Vagina (tissue), 2 donors: ENCODE measurements around the gene ACTN3. TPM values are rescaled to one million over a fixed set of nuclear protein-coding genes. Genes with fewer than 3 reads are reported as not detected.
"Not testable (repeated sequence)": the region's sequence is repeated elsewhere in the genome, so short reads cannot be mapped to it uniquely, and the experiment has no call there.

ENCODE experiments used
- DNase-seq, 2 donors: peaks; one replicate each; pipeline ENCODE4 v3.0.0-alpha.2; 2017; ENCODE audit errors: extremely low spot score in 2 of 2
- H3K27ac ChIP-seq: fragments of 200-600 bp; sonication (generic); one replicate; pipeline ENCODE4 v1.5.1; 2019
- H3K27me3 ChIP-seq: fragments of 200-600 bp; sonication (generic); one replicate; pipeline ENCODE4 v1.5.1; 2019
- H3K36me3 ChIP-seq, 2 donors: fragments of 200-600 bp; sonication (generic); one replicate each; pipeline ENCODE4 v1.5.1; 2017 to 2019
- H3K4me1 ChIP-seq: fragments of 200-600 bp; sonication (generic); one replicate; pipeline ENCODE4 v1.5.1; 2019
- H3K4me3 ChIP-seq, 2 donors: fragments of 200-600 bp; sonication (generic); 1 replicate in 1 of 2; 2 replicates in 1 of 2; pipeline ENCODE4 v1.5.1; 2016 to 2019
- H3K9me3 ChIP-seq: fragments of 200-600 bp; sonication (generic); one replicate; pipeline ENCODE4 v1.5.1; 2019
- POLR2A ChIP-seq, 2 donors: fragments of 450-650 bp; IDR thresholded peaks; one replicate each; pipeline ENCODE4 v1.6.1; 2017; ENCODE audit warnings: antibody characterized with exemption in 2 of 2, mild to moderate bottlenecking in 2 of 2, moderate library complexity in 2 of 2
- POLR2AphosphoS5 ChIP-seq, 2 donors: sonication (generic); formaldehyde crosslinking; IDR thresholded peaks; one replicate each; pipeline ENCODE4 v1.9.0; 2017; ENCODE audit warnings: antibody characterized with exemption in 2 of 2, mild to moderate bottlenecking in 2 of 2, low read depth in 1 of 2; ENCODE audit not compliant: insufficient read depth in 1 of 2
- intact Hi-C: fragments of 100-400 bp; cut with DNase I; formaldehyde crosslinking; loops from one replicate; pipeline ENCODE4 v1.15.1; 2023
- total RNA-seq: library from RNA; depleted of rRNA; stranded (reverse); fragments of >200 nt; gene quantifications from one replicate; pipeline ENCODE4 v1.2.3, GENCODE V29; 2016
- TF ChIP-seq, protein P1 (sequence below), 3 experiments: fragments of 450-650 bp in 2 of 3; fragments of 200-600 bp in 1 of 3; sonication (generic) in 1 of 3; IDR thresholded peaks; one replicate each; pipeline ENCODE4 v1.5.1; 2017 to 2019; ENCODE audit warnings: antibody characterized with exemption in 3 of 3, mild to moderate bottlenecking in 2 of 3, moderate library complexity in 2 of 3

Gene ACTN3
- total RNA-seq, 1 donor from 2014 or later = not detected

- Histone ChIP-seq H3K27ac (no peak overlapping the region), H3K36me3 (no peaks in the 10 kb centered on the region), H3K27me3 (no peaks in the 10 kb centered on the region), H3K4me1 (no peaks in the 10 kb centered on the region), H3K4me3 (no peak overlapping the region), H3K9me3 (no peaks in the 10 kb centered on the region)
- TF ChIP-seq, protein P1, sequence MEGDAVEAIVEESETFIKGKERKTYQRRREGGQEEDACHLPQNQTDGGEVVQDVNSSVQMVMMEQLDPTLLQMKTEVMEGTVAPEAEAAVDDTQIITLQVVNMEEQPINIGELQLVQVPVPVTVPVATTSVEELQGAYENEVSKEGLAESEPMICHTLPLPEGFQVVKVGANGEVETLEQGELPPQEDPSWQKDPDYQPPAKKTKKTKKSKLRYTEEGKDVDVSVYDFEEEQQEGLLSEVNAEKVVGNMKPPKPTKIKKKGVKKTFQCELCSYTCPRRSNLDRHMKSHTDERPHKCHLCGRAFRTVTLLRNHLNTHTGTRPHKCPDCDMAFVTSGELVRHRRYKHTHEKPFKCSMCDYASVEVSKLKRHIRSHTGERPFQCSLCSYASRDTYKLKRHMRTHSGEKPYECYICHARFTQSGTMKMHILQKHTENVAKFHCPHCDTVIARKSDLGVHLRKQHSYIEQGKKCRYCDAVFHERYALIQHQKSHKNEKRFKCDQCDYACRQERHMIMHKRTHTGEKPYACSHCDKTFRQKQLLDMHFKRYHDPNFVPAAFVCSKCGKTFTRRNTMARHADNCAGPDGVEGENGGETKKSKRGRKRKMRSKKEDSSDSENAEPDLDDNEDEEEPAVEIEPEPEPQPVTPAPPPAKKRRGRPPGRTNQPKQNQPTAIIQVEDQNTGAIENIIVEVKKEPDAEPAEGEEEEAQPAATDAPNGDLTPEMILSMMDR (IDR thresholded peaks at IDR 0.05) = no peak
- no peak for TF ChIP-seq POLR2AphosphoS5 (IDR thresholded peaks at IDR 0.05; ENCODE audit: insufficient read depth in 1 of 2, low read depth in 1 of 2)
- no peak for TF ChIP-seq POLR2A (IDR thresholded peaks at IDR 0.05)
- no peak for DNase-seq
- intact Hi-C loops = no loop called here
These were observed 34.6 kb downstream of the ACTN3 start for GRCh38 chr11:66581261-66581660.

DNA sequence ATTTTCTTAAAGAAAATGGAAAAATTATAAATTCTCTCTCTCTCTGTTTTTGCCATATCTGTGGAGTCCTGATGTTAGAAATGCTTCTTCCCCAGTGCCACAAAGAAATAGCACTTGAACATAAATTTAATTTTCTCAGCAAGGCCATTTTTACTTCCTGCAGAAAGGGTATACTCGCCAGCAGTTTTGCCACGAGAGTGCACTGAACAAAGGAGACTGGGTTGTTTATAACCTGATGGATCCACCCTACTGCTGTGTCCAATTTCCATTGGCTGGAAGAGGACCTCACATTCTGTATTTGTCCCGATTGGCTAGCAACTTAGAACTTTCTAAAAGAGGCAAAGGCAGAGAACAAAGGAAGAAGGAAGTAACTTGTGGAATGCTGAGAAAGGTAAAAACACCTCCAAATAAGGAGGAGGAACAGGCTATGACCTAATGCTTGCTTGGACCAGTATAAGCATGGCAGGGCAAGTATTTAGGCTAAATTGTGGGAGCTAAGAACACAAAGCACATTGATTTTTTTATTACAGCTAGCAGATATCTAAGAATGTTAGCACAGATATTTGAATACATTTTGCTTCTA lies 36.0 kb downstream of the ACTN3 start:
- H3K36me3 ChIP-seq, DNase-seq, H3K27me3 ChIP-seq, intact Hi-C loops, H3K27ac ChIP-seq, H3K4me3 ChIP-seq, H3K9me3 ChIP-seq, H3K4me1 ChIP-seq: not testable (repeated sequence)

DNA sequence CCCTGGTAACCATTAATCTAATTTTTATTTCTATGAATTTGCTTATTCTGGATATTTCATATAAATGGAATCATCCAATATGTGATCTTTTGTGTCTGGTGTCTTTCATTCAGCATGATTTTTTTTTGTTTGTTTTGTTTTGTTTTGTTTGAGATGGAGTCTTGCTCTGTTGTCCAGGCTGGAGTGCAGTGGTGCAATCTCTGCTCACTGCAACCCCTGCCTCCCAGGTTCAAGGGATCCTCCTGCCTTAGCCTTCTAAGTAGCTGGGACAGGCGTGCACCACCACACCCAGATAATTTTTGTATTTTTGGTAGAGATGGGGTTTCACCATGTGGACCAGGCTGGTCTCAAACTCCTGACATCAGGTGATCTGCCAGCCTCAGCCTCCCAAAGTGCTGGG lies 38.7 kb downstream of the ACTN3 start:
- H3K36me3 ChIP-seq, H3K27me3 ChIP-seq, H3K9me3 ChIP-seq, intact Hi-C loops, H3K27ac ChIP-seq, H3K4me1 ChIP-seq, DNase-seq, H3K4me3 ChIP-seq: not testable (repeated sequence)

GRCh38 chr11:66586136-66586535 lies 39.4 kb downstream of the ACTN3 start:
- Histone ChIP-seq H3K4me3 (no peak overlapping the region), H3K27ac (no peak overlapping the region), H3K36me3 (no peaks in the 10 kb centered on the region), H3K27me3 (no peaks in the 10 kb centered on the region), H3K9me3 (no peaks in the 10 kb centered on the region), H3K4me1 (no peaks in the 10 kb centered on the region)
- intact Hi-C loops = no loop called here
- no peak for DNase-seq
- TF ChIP-seq, protein P1 (IDR thresholded peaks at IDR 0.05) = no peak
- no peak for TF ChIP-seq POLR2A (IDR thresholded peaks at IDR 0.05)
- TF ChIP-seq POLR2AphosphoS5 (IDR thresholded peaks at IDR 0.05; ENCODE audit: insufficient read depth in 1 of 2, low read depth in 1 of 2) = no peak

- H3K9me3 ChIP-seq, H3K4me3 ChIP-seq, H3K36me3 ChIP-seq, H3K27me3 ChIP-seq, DNase-seq, H3K27ac ChIP-seq, intact Hi-C loops: not testable (repeated sequence)
- peaks cover 19% of the 10 kb centered on the region for H3K4me1 ChIP-seq
These were observed 42.6 kb downstream of the ACTN3 start for GRCh38 chr11:66589315-66589714.

- Histone ChIP-seq H3K27ac (no peak overlapping the region), H3K27me3 (no peaks in the 10 kb centered on the region), H3K4me1 (peaks cover 26% of the 10 kb centered on the region), H3K36me3 (no peaks in the 10 kb centered on the region), H3K9me3 (no peaks in the 10 kb centered on the region), H3K4me3 (no peak overlapping the region)
- TF ChIP-seq POLR2A (IDR thresholded peaks at IDR 0.05) (no peak), POLR2AphosphoS5 (IDR thresholded peaks at IDR 0.05; ENCODE audit: insufficient read depth in 1 of 2, low read depth in 1 of 2) (no peak)
- TF ChIP-seq, protein P1 (IDR thresholded peaks at IDR 0.05) = no peak
- DNase-seq = no peak
- intact Hi-C loops = no loop called here
These were observed 43.4 kb downstream of the ACTN3 start for GRCh38 chr11:66589996-66590675.
